Sigmoid colon (tissue), 7 donors: ENCODE results near the gene SEC24C. TPM values are rescaled to one million over a fixed set of nuclear protein-coding genes. Genes with fewer than 3 reads are reported as not detected.
A peak's percentile ranks its signal among the peaks of the same experiment; 100 is the strongest.

Experiments
- DNase-seq: peaks from one replicate; pipeline ENCODE4 v3.0.0-alpha.2; 2019
- H3K27ac ChIP-seq, 4 donors: fragments of 200-600 bp; sonication (generic); one replicate each; pipeline ENCODE4 v1.5.1; 2016 to 2019; ENCODE audit warnings: mild to moderate bottlenecking in 1 of 4
- H3K27me3 ChIP-seq, 3 donors: fragments of 200-600 bp; sonication (generic); one replicate each; pipeline ENCODE4 v1.5.1; 2019; ENCODE audit warnings: mild to moderate bottlenecking in 1 of 3
- H3K36me3 ChIP-seq, 4 donors: fragments of 200-600 bp; sonication (generic); one replicate each; pipeline ENCODE4 v1.5.1; 2016 to 2019
- H3K4me1 ChIP-seq, 4 donors: fragments of 200-600 bp; sonication (generic); one replicate each; pipeline ENCODE4 v1.5.1; 2017 to 2019
- H3K4me3 ChIP-seq, 4 donors: fragments of 200-600 bp; sonication (generic); one replicate each; pipeline ENCODE4 v1.5.1; 2017 to 2019; ENCODE audit warnings: mild to moderate bottlenecking in 2 of 4, moderate library complexity in 1 of 4
- H3K9me3 ChIP-seq, 4 donors: fragments of 200-600 bp in 3 of 4; sonication (generic) in 3 of 4; one replicate each; pipeline versions ENCODE4 v1.5.1 to v1.6.1; 2013 to 2019
- EP300 ChIP-seq, 4 donors: sonication (generic); formaldehyde crosslinking; IDR thresholded peaks; one replicate each; pipeline ENCODE4 v1.6.1; 2017; ENCODE audit warnings: antibody characterized with exemption in 4 of 4
- POLR2A ChIP-seq, 2 donors: fragments of 450-650 bp; IDR thresholded peaks; one replicate each; pipeline ENCODE4 v1.6.1; 2016; ENCODE audit warnings: antibody characterized with exemption in 2 of 2, mild to moderate bottlenecking in 2 of 2, moderate library complexity in 2 of 2
- POLR2AphosphoS5 ChIP-seq, 4 donors: sonication (generic); formaldehyde crosslinking; IDR thresholded peaks; one replicate each; pipeline ENCODE4 v1.6.1; 2017; ENCODE audit warnings: antibody characterized with exemption in 4 of 4
- WGBS, 2 donors: extraction: QIAGEN DNeasy Blood & Tissue Kit; methylation state at CpG; one replicate each; pipeline ENCODE4 v1.1.7; 2013; 5-methylcytosine and 5-hydroxymethylcytosine counted together
- intact Hi-C: fragments of 100-400 bp; cut with DNase I; formaldehyde crosslinking; loops from one replicate; pipeline ENCODE4 v1.15.1; 2023
- polyA plus RNA-seq, 3 donors: library from polyadenylated mRNA; stranded (reverse); fragments of 200-250 nt; gene quantifications; one replicate each; pipeline ENCODE4 v1.2.3, GENCODE V29; 2013
- total RNA-seq, 4 donors: library from RNA; depleted of rRNA; stranded (reverse); fragments of >200 nt; gene quantifications; one replicate each; pipeline ENCODE4 v1.1.0, GENCODE V29; 2016
- TF ChIP-seq, protein P1 (sequence below), 4 experiments: fragments of 450-650 bp in 3 of 4; fragments of 200-600 bp in 1 of 4; IDR thresholded peaks; one replicate each; pipeline ENCODE4 v1.5.1; 2016 to 2019; ENCODE audit warnings: antibody characterized with exemption in 4 of 4, mild to moderate bottlenecking in 3 of 4, moderate library complexity in 2 of 4
- donor health status: healthy with polysubstance abuse.
- donor health status: Bipolar disorder and iron deficiency.
- donor health status: healthy.

Gene SEC24C
- total and polyA plus RNA-seq, 7 donors, result 25.2 to 52.3 (median 37.5) TPM

DNA sequence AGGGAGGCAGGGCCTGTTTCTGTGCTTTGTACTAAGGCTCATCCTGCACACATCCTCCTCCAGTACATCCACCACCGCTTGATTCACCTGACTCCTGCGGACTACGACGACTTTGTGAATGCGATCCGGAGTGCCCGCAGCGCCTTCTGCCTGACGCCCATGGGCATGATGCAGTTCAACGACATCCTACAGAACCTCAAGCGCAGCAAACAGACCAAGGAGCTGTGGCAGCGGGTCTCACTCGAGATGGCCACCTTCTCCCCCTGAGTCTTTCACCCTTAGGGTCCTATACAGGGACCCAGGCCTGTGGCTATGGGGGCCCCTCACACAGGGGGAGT, 57.0 kb downstream of the SEC24C start:
- intact Hi-C loops, result no loop called here
- no peaks in the 10 kb centered on the region for H3K4me1 ChIP-seq

DNA sequence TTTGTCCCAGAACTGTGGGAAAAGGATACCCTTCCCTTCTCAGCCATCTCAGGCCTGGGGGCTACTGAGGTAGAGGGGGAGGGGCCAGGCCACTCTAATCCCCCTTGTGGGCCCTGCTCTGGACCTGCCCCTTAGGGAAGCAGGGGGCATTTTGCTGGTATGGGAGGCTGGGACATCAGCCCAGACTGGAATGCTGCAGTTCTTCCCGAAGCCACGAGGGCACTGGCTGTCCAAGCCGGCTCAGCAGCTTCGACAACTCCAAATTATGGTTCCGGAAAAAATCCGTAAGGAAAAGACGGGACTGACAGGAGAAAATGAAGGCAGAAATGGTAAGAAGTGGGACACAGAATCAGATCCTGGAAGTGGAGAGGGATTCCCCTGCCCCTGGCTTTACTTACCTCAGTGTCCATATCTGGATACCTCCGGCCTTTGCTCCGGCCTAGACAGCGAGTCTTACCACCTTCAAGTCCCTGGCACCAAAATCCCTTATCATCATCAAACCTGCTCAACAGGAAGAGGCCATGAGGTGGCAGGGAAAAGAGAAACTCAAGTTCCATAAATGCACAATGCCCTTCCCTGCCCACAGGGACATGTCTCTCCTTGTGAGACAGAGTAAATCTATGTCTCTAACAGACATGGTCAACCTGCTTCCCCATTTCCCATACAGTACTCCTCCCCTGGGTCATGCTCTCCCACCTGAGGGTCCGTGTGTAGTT, 58.3 kb downstream of the SEC24C start:
- 89 to 90% methylated on average over 11 of the region's 11 CpGs for WGBS, 2 donors
- Histone ChIP-seq H3K4me3 (no peak overlapping the region), H3K27me3 (no peaks in the 10 kb centered on the region), H3K27ac (no peak overlapping the region), H3K4me1 (peaks cover 0 to 11% (median 6%) of the 10 kb centered on the region in 4 donors), H3K9me3 (no peaks in the 10 kb centered on the region), H3K36me3 (peaks cover 54 to 100% (median 87%) of the 10 kb centered on the region in 4 donors)
- TF ChIP-seq, protein P1, sequence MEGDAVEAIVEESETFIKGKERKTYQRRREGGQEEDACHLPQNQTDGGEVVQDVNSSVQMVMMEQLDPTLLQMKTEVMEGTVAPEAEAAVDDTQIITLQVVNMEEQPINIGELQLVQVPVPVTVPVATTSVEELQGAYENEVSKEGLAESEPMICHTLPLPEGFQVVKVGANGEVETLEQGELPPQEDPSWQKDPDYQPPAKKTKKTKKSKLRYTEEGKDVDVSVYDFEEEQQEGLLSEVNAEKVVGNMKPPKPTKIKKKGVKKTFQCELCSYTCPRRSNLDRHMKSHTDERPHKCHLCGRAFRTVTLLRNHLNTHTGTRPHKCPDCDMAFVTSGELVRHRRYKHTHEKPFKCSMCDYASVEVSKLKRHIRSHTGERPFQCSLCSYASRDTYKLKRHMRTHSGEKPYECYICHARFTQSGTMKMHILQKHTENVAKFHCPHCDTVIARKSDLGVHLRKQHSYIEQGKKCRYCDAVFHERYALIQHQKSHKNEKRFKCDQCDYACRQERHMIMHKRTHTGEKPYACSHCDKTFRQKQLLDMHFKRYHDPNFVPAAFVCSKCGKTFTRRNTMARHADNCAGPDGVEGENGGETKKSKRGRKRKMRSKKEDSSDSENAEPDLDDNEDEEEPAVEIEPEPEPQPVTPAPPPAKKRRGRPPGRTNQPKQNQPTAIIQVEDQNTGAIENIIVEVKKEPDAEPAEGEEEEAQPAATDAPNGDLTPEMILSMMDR (IDR thresholded peaks at IDR 0.05), result no peak
- no peak for TF ChIP-seq POLR2A (IDR thresholded peaks at IDR 0.05)
- no peak for TF ChIP-seq POLR2AphosphoS5 (IDR thresholded peaks at IDR 0.05)
- no peak for DNase-seq
- intact Hi-C loops, result no loop called here

More for the DNA sequence above, 57.0 kb downstream of the SEC24C start:
- H3K27me3 ChIP-seq, result no peaks in the 10 kb centered on the region
- WGBS, 2 donors, result 95 to 96% methylated on average over 13 of the region's 13 CpGs
- H3K9me3 ChIP-seq, result no peaks in the 10 kb centered on the region
- no peak for DNase-seq
- peaks cover 48 to 100% (median 84%) of the 10 kb centered on the region in 4 donors for H3K36me3 ChIP-seq
- H3K27ac ChIP-seq, result no peak overlapping the region
- TF ChIP-seq POLR2AphosphoS5 (IDR thresholded peaks at IDR 0.05) (peak in 1 of 4 donors; percentile 19), EP300 (IDR thresholded peaks at IDR 0.05) (no peak), POLR2A (IDR thresholded peaks at IDR 0.05) (no peak)
- TF ChIP-seq, protein P1 (IDR thresholded peaks at IDR 0.05), result no peak
- H3K4me3 ChIP-seq, result no peak overlapping the region

DNA sequence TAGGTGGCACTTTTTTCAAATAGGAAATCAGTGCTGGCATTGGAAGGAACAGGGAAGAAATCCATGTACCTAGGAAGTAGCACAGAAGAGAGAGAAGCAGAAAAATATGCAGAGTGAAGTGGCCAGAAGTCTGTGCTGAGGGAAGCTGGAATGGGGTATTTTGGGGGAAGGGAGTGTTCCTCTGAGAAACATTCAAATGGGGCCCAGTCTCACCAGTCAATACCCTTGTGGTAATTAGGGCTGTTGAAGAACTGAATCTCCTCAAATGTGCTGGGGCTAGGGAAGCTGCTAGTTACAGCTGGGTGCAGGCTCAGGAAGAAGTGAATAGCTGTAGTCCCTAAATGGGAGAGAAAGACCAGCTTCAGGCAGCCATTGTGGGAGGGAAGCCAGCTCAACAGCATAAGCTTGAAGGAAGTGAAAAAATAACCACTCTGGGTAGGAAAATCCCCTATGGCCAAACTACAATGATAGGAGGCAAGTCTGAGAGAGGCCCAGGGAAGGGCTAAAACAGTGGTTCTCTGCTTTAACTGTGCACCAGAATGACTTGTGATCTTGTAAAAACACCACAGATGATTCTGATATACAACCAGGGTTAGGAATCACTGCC, 59.6 kb downstream of the SEC24C start:
- intact Hi-C loops, result no loop called here
- Histone ChIP-seq H3K27me3 (no peaks in the 10 kb centered on the region), H3K9me3 (no peaks in the 10 kb centered on the region), H3K27ac (no peak overlapping the region), H3K4me1 (peaks cover 0 to 18% (median 6%) of the 10 kb centered on the region in 4 donors), H3K36me3 (peaks cover 58 to 100% (median 85%) of the 10 kb centered on the region in 4 donors), H3K4me3 (no peak overlapping the region)
- TF ChIP-seq, protein P1 (IDR thresholded peaks at IDR 0.05), result no peak
- no peak for TF ChIP-seq POLR2A (IDR thresholded peaks at IDR 0.05)
- TF ChIP-seq POLR2AphosphoS5 (IDR thresholded peaks at IDR 0.05), result no peak
- no peak for TF ChIP-seq EP300 (IDR thresholded peaks at IDR 0.05)
- no peak for DNase-seq

DNA sequence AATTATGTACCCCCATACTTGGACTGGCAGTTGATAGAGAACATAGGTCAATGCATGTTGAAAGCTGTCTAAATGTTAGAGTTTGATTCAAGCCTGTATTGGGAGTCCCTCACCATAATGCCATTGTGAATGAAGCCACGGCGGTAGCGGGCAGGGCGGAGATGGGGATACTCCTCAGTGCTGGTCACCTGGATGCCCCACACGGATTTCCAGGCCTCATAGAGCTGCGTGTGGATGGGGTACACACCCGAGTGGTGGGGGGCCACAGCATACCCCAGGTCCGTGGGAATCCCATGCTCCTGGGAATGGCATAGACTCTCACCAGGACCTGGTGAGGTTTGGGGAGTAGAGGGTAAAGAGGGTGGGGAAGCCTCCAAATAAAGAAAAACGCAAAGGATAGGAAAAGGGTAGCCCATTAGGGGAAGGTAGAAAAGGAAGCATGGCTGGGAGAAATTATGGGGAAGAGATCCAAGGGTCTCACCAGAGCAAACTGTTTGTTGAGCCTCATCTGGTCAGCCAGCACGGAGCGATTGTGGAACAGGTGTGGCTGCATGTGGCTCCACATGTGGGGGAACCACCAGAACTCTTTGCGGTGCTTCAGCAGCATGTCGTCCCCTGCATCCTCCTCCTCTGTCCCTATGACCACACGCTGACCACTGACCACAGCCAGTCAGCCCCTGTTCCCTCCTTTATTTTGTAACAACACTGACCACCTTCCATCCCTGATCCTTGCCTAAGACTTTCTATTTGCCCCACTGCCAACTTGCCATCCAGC, 62.2 kb downstream of the SEC24C start:
- TF ChIP-seq EP300 (IDR thresholded peaks at IDR 0.05), result no peak
- TF ChIP-seq POLR2A (IDR thresholded peaks at IDR 0.05), result no peak
- TF ChIP-seq, protein P1 (IDR thresholded peaks at IDR 0.05), result no peak
- TF ChIP-seq POLR2AphosphoS5 (IDR thresholded peaks at IDR 0.05), result no peak
- no peak for DNase-seq
- H3K4me1 ChIP-seq, result peaks cover 0 to 39% (median 22%) of the 10 kb centered on the region in 4 donors
- intact Hi-C loops, result no loop called here
- WGBS, 2 donors, result 93 to 95% methylated on average over 14 of the region's 14 CpGs
- no peak overlapping the region for H3K4me3 ChIP-seq
- no peak overlapping the region for H3K27ac ChIP-seq
- H3K27me3 ChIP-seq, result no peaks in the 10 kb centered on the region
- peaks cover 48 to 77% (median 67%) of the 10 kb centered on the region in 4 donors for H3K36me3 ChIP-seq
- no peaks in the 10 kb centered on the region for H3K9me3 ChIP-seq
